KOPT-K1 (cell line): ENCODE data around the gene PITPNM2.
"Not testable (repeated sequence)": the region's sequence is repeated elsewhere in the genome, so short reads cannot be mapped to it uniquely, and the experiment has no call there.

Experiments used
- H3K27ac ChIP-seq: fragments of 200-600 bp; sonication (generic); 2 replicates; pipeline ENCODE4 v1.5.1; 2016; ENCODE audit warnings: antibody characterized with exemption, mild to moderate bottlenecking, low read depth, low read length; ENCODE audit not compliant: poor library complexity, severe bottlenecking
- H3K36me3 ChIP-seq: fragments of 200-600 bp; sonication (generic); 2 replicates; pipeline ENCODE4 v1.5.1; 2017; ENCODE audit warnings: antibody characterized with exemption, mild to moderate bottlenecking, low read length, moderate library complexity; ENCODE audit not compliant: insufficient read depth
- H3K9me3 ChIP-seq: fragments of 200-600 bp; sonication (generic); 2 replicates; pipeline ENCODE4 v1.5.1; 2017; ENCODE audit warnings: antibody characterized with exemption, low read length, mild to moderate bottlenecking; ENCODE audit not compliant: insufficient read depth, poor library complexity, severe bottlenecking

The PITPNM2 gene

GRCh38 chr12:123115409-123116121 is 35.3 kb downstream of the PITPNM2 start:
- Histone ChIP-seq H3K27ac (peak overlapping the region; percentile 34), H3K9me3 (no peaks in the 10 kb centered on the region), H3K36me3 (peaks cover 12% of the 10 kb centered on the region)

- Histone ChIP-seq H3K9me3 (no peaks in the 10 kb centered on the region), H3K36me3 (peaks cover 23% of the 10 kb centered on the region), H3K27ac (peak overlapping the region; percentile 34)
These were observed 36.4 kb downstream of the PITPNM2 start for GRCh38 chr12:123114304-123115083.

- peaks cover 37% of the 10 kb centered on the region for H3K36me3 ChIP-seq
- H3K27ac ChIP-seq = no peak overlapping the region
- H3K9me3 ChIP-seq = no peaks in the 10 kb centered on the region
These were observed 37.9 kb downstream of the PITPNM2 start for GRCh38 chr12:123113026-123113425.

- Histone ChIP-seq H3K9me3 (no peaks in the 10 kb centered on the region), H3K36me3 (peaks cover 36% of the 10 kb centered on the region), H3K27ac (peak overlapping the region; percentile 2)
These were observed 39.3 kb downstream of the PITPNM2 start for GRCh38 chr12:123111498-123112165.

GRCh38 chr12:123109319-123109772 is 41.5 kb downstream of the PITPNM2 start:
- Histone ChIP-seq H3K36me3 (peaks cover 55% of the 10 kb centered on the region), H3K27ac (peak overlapping the region; percentile 67), H3K9me3 (no peaks in the 10 kb centered on the region)

- Histone ChIP-seq H3K27ac (peak overlapping the region; percentile 67), H3K36me3 (peaks cover 55% of the 10 kb centered on the region), H3K9me3 (no peaks in the 10 kb centered on the region)
These were observed 42.2 kb downstream of the PITPNM2 start for GRCh38 chr12:123108682-123109066.

GRCh38 chr12:123107926-123108681 is 42.8 kb downstream of the PITPNM2 start:
- Histone ChIP-seq H3K27ac (peak overlapping the region; percentile 67), H3K9me3 (no peaks in the 10 kb centered on the region), H3K36me3 (peaks cover 60% of the 10 kb centered on the region)

GRCh38 chr12:123106640-123107359 is 44.1 kb downstream of the PITPNM2 start:
- Histone ChIP-seq H3K9me3 (no peaks in the 10 kb centered on the region), H3K27ac (peak overlapping the region; percentile 67), H3K36me3 (peaks cover 63% of the 10 kb centered on the region)

GRCh38 chr12:123105211-123105826 is 45.6 kb downstream of the PITPNM2 start:
- H3K9me3 ChIP-seq = no peaks in the 10 kb centered on the region
- peaks cover 70% of the 10 kb centered on the region for H3K36me3 ChIP-seq
- peak overlapping the region; percentile 27 for H3K27ac ChIP-seq

- Histone ChIP-seq H3K36me3 (peaks cover 70% of the 10 kb centered on the region), H3K9me3 (no peaks in the 10 kb centered on the region), H3K27ac (no peak overlapping the region)
These were observed 46.1 kb downstream of the PITPNM2 start for GRCh38 chr12:123104809-123105208.

GRCh38 chr12:123104094-123104493 is 46.8 kb downstream of the PITPNM2 start:
- H3K9me3 ChIP-seq, H3K27ac ChIP-seq: not testable (repeated sequence)
- peaks cover 69% of the 10 kb centered on the region for H3K36me3 ChIP-seq

GRCh38 chr12:123102781-123103503 is 47.9 kb downstream of the PITPNM2 start:
- Histone ChIP-seq H3K27ac (peak overlapping the region; percentile 49), H3K9me3 (no peaks in the 10 kb centered on the region), H3K36me3 (peaks cover 67% of the 10 kb centered on the region)

GRCh38 chr12:123102366-123102765 is 48.5 kb downstream of the PITPNM2 start:
- Histone ChIP-seq H3K9me3 (no peaks in the 10 kb centered on the region), H3K27ac (peak overlapping the region; percentile 49), H3K36me3 (peaks cover 67% of the 10 kb centered on the region)
